KG1 (cell line): Measurements from ENCODE around the gene ZCCHC12.

Experiments used
- DNase-seq: peaks from one replicate; lab custom pipeline; 2025; lab: John Stamatoyannopoulos, UW

ZCCHC12 gene

GRCh38 chrX:118867251-118867650 is 43.6 kb downstream of the ZCCHC12 start:
- DNase-seq = no peak

DNA sequence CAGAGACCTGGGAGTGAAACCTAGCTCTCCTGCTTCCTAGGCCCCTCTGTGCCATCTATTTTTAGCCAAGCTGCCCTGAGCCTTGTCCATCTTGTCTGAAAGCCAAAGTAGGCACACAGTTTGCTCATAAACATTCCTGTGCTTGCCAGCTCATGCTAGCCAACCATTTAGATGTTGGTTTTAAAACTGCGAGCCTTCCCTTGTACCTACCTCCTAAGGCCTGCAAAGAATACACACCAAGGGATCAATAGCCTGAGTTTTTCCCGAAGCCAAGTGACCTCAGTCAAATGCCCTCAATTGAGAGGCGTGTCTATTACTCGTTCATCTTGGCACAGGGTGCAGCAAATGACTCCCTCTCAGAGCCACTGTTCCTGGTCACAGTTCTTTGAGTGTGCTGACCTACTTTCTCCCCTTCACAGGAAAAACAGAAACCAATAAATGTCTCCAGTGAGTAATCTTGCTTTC is 48.5 kb downstream of the ZCCHC12 start:
- no peak for DNase-seq
